Endometrial microvascular endothelial cells (primary cell): Measurements from ENCODE around the gene YWHAH. TPM values are rescaled to one million over a fixed set of nuclear protein-coding genes. Genes with fewer than 3 reads are reported as not detected.
"Not testable (repeated sequence)": the region's sequence is repeated elsewhere in the genome, so short reads cannot be mapped to it uniquely, and the experiment has no call there.

Experiments
- in situ Hi-C: cut with HindIII; loops from 2 replicates; pipeline ENCODE4 v1.10.0; 2017; ENCODE audit warnings: low sequenced_read_pairs, low pct_unique_long_range_greater_than_20kb; ENCODE audit errors: inconsistent ontology term
- total RNA-seq: library from RNA; depleted of rRNA; stranded (reverse); fragments of >200 nt; gene quantifications from one replicate; pipeline ENCODE4 v1.2.3, GENCODE V29; 2015; ENCODE audit errors: inconsistent ontology term

The YWHAH gene
- total RNA-seq, 1 donor from 2014 or later: 217 TPM

DNA sequence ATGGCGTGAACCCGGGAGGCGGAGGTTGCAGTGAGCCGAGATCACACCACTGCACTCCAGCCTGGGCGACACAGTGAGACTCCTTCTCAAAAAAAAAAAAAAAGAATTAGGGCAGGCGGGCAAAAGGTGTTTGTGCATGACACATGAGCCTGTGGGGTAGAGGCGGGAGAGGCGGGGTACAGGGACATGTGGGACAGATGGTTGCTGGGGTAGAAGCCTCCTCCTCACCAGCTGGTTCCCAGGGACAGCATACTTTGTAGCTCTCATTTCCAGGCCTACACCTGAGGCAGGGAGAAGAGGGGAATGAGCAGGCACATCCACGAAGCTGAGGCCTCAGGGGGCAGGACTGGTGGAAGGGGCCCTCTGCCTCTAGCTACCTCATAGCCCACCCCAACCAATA, 23.7 kb downstream of the YWHAH start:
- in situ Hi-C loops: loop anchor here (25.0 kb wide), 1 partner anchor 306 kb away; the partner anchor contains the start of gene PISD

DNA sequence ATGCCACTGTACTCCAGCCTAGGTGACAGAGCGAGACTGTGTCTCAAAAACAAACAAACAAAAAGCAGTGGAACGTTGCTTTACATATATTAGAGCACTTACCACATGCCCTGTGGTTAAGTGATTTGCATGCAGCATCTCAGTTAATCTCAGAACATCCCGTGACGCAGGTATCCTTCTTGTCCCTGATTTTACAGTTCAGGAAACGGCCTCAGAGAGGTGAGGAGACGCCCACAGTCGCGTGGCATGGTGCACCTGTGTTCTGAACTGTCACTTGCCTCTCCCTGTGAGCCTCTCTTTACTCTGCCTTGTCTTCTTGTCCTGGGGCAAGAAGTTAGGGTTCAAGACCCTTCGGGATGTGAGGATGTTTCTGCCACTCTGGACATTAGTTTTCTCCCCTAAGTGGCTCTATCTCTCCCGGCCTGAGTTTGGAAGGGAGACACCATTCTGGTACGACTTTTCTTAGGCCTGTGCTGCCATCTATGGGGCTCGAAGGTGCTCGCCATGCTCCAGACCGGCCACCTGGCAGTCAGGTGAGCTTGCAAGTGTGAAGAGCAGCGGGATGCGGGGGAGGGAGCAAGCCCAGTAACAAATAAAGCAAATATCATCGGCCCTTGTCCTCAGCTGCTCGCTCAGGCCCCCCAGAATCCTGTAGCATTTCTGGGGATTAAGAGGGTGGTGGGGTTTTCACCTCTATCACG, 25.6 kb downstream of the YWHAH start:
- in situ Hi-C loops: loop anchor here (25.0 kb wide), 1 partner anchor 308 kb away; the partner anchor contains the start of gene PISD

DNA sequence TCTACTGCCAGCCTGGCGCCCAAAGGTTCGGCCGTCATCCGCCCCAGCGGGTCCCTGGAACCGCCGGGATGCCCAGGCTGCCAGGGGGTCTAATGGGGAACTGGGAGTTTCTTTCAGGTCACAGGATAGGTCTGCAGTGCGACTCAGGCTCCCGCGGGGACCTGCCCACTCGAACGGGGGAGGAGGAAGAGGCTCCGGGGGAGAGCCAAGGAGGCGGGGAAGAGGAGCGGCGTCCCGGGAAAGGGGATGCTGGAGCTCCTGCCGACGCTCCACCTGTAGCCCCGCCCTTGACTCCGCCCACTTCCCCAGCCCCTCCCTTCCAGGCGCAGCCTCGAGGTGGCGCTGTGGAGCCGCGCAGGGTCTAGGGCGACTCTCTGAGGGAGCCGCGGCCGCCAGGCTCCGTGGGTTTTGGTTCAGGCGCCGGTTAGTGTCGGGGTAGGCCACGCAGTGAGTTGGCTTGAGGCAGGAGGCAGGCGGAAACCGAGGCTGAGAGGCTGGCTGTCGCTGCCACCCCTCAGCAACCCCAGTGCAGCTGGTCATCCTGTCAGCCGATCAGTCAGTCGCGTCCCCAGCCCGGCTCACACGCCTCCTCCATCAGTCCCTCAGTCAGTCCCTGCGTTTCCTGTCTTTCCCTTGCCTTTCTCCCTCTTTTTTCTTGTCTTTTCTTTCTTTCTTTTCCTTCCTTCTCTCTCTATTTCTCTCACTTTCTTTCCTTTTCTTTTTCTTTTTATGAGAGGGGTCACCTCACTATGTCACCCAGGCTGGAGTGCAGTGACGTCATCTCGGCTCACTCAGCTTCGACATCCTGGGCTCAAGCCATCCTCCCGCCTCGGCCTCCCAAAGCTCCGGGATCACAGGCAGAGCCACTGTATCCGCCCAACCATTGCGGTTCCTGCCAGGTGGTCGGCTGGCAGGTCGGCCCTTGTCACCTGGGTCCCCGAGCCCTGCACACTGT, 26.4 kb downstream of the YWHAH start:
- in situ Hi-C loops: loop anchor here (25.0 kb wide), 1 partner anchor 308 kb away; the partner anchor contains the start of gene PISD

- in situ Hi-C loops: loop anchor here (25.0 kb wide), 1 partner anchor 310 kb away; the partner anchor contains the start of gene PISD
Observed at GRCh38 chr22:31972180-31972579, 27.8 kb downstream of the YWHAH start.

DNA sequence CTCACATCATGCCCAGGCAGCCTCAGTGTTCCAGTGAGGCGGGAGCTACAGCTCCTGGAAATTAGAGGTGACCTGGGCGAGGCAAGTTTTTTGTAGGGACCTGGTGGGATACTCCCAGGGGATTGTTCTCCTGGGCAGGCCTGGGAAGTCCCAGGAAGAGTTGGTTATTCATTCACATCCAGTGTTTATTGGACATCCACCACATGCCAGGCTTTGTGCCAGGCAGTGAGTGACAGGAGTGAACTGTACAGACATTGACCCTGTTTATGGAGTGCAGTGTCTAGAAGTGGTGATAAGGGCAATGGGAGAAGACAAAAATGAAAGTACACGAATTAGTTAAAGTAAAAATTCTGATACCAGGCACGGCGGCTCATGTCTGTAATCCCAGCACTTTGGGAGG, 29.4 kb downstream of the YWHAH start:
- in situ Hi-C loops: loop anchor here (25.0 kb wide), 1 partner anchor 311 kb away; the partner anchor contains the start of gene PISD

DNA sequence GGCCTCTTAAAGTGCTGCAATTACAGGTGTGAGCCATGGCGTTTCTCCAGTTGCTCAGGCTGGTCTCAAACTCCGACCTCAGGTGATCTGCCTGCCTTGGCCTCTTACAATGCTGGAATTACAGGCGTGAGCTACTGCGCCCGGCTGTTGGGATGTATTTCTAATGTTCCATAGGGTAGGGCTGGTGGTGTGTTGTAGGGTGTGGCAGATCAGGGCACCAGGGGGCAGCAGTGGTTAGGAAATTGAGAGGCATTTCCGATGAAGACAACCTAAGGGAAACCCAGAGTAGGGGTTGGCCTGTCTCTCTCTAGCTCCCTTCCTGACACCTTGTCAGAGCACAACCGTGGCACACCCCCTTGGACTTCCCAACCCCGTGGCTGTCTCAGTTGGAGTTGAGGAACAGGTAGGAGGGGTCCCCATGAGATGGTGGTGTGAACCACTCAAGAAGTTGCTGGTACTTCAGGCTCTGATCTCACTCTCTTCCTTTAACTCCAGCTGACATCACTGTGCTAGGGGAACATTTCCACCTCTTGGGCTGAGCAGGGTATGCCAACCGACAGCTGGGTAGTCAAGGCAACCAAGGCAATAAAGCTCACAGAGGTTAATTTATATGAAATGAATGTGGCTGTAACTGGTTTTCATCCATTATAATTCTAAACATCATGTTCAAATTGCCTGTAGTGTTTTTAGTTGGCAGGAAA, 33.0 kb downstream of the YWHAH start:
- in situ Hi-C loops: no loop called here

DNA sequence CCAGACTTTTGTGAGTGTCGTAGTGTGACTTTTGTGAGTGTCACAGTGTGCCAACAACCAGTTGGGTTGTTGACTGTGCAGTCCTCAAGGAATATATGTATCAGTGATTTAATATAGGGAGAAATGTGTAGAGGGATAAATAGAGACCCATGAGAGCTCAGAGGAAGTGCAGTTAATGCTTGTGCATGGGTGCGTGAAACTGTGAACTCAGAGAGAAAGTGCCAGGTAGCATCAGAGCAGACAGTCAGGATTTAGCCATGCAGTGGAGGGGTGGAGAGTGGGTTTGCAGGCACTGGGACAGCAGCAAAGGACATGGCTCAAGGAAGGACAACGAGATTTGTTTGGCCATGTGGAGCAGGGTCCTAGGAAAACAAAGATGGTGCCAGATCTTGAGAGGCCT, 33.6 kb downstream of the YWHAH start:
- in situ Hi-C loops: no loop called here

DNA sequence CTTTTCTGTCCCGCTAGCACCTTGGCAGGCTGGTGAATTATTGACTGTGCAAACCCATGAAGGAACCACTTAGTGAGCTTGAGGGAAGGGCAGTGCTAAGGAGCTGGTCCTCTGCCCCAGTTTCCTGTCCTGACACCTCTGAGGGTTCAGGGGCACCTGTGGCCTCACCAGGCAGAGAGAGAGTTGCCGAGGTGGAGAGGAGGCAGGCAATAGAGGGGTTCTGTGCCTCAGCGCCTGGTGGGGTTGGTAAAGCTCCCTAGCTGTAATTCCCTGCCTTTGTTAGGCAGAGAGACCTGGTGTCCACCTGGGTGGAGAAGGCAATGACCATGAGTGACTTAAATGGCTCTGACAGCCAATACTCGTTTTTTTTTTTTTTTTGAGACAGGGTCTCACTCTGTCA, 36.3 kb downstream of the YWHAH start:
- in situ Hi-C loops: no loop called here

DNA sequence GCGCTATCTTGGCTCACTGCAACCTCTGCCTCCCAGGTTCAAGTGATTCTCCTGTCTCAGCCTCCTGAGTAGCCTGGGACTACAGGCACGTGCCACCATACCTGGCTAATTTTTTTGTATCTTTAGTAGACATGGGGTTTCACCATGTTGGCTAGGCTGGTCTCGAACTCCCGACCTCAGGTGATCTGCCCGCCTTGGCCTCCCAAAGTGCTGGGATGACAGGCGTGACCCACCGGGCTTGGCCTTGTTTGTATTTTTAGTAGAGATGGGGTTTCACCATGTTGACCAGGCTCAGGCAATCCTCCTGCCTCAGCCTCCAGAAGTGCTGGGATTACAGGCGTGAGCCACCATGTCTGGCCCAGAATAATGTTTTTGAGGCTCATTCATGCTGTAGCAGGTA, 37.6 kb downstream of the YWHAH start:
- in situ Hi-C loops: not testable (repeated sequence)

- in situ Hi-C loops: no loop called here
Observed at GRCh38 chr22:31983911-31984656, 39.7 kb downstream of the YWHAH start.

GRCh38 chr22:31987218-31987617, 42.9 kb downstream of the YWHAH start:
- in situ Hi-C loops: no loop called here

DNA sequence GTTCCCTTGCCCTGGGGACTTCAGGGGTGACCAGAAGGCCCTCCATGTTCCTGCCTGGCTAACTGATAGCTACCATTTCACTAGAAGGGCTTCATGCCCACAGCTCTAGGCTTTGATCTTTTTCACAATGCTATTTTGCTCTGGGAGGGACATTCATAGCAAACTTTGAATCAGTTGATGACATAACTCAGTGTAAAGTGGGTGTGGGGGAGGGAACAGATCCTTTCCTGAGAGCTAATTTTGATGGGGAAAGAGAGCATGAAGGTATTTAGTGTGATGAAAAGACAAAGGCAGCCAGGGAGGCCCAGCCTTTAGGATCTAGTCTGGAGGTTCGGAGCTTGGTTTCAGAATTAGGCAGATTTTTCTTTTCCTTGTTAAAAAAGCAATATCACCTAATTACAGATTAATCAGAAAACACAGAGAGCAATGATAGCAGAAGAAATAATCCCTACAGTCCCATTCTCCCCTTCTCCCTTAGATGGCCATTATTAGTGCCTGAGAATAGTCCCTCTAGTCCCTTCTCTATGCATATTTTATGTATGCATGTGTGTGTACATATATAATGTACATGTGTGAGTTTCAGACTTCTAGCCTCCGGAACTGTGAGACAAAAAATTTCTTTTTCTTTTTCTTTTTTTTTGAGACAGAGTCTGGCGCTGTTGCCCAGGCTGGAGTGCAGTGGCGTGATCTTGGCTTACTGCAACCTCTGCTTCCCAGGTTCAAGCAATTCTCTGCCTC, 46.9 kb downstream of the YWHAH start:
- in situ Hi-C loops: no loop called here

- in situ Hi-C loops: no loop called here
Observed at GRCh38 chr22:31995046-31995445, 50.7 kb downstream of the YWHAH start.

DNA sequence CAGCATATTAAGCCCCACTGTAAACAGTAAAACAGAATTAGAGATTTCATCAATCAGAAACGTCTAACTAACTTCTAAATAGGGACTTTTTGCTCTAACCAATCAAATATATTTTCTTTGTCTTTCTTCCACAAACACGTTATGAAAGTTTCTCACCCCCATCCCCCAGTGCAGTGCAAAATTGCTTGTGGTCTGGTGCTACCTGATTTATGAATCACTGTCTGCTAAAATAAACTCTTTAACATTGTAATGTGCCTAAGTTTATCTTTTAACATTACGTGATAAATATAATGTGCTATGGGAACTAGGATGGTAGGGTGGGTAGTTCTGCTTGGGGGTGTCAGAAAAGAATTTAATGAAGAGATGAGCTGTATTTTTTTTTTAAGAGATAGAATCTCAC, 51.5 kb downstream of the YWHAH start:
- in situ Hi-C loops: no loop called here

DNA sequence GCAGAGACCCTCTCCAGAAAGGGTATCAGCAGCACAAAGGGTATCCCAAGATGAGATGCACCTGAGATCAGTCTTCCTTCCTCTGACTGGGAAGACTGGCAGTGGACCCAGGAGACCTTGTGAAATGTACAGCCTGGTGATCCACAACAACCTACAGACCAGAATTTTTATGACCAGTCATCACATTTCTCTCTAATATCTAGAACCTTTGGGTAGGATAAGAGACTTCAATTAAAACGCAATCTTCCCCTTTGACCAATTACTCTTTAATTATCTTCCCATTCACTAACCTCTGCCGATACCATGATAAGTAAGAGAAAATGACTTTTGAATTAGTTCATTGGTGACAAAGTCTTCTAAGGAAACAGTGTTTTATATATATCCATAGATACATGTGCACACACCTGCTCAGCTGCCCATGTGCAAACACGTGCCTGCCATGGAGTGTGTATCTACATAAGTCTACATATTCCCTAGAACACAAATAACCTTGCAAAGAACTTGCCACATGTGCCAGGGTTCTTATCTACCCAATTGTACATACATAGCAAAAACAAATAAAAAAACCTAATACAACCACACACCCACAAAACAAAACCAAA, 54.5 kb downstream of the YWHAH start:
- in situ Hi-C loops: no loop called here

GRCh38 chr22:32000181-32000580, 55.8 kb downstream of the YWHAH start:
- in situ Hi-C loops: no loop called here

- in situ Hi-C loops: no loop called here
Observed at GRCh38 chr22:32005453-32005852, 61.1 kb downstream of the YWHAH start.
